Adrenal gland (tissue), 12 donors: ENCODE measurements around the gene TMEM14A. TPM values are rescaled to one million over a fixed set of nuclear protein-coding genes. Genes with fewer than 3 reads are reported as not detected.

Experiments
- DNase-seq, 7 donors: peaks; one replicate each; pipeline ENCODE4 v3.0.0-alpha.2; 2019 to 2020
- H3K27ac ChIP-seq, 5 donors: fragments of 200-600 bp; sonication (generic) in 4 of 5; 1 replicate in 3 of 5; 2 replicates in 2 of 5; pipeline versions ENCODE4 v1.5.1 to v1.8.0; 2016 to 2020; ENCODE audit warnings: mild to moderate bottlenecking in 1 of 5
- H3K27me3 ChIP-seq: fragments of 200-600 bp; 2 replicates; pipeline ENCODE4 v1.8.0; 2021
- H3K36me3 ChIP-seq, 2 donors: fragments of 200-600 bp; replicated peaks in 1 of 2; 1 replicate in 1 of 2; 2 replicates in 1 of 2; pipeline versions ENCODE4 v1.5.1 to v1.8.0; 2018 to 2022
- H3K4me1 ChIP-seq, 2 donors: fragments of 200-600 bp; replicated peaks in 1 of 2; 1 replicate in 1 of 2; 2 replicates in 1 of 2; pipeline versions ENCODE4 v1.5.1 to v1.8.0; 2018 to 2021
- H3K4me3 ChIP-seq, 4 donors: fragments of 200-600 bp; sonication (generic) in 3 of 4; one replicate each; pipeline ENCODE4 v1.5.1; 2016 to 2018
- H3K9me3 ChIP-seq, 3 donors: fragments of 200-600 bp; sonication (generic) in 1 of 3; replicated peaks in 1 of 3; 1 replicate in 2 of 3; 2 replicates in 1 of 3; pipeline versions ENCODE4 v1.5.1 to v1.8.0; 2016 to 2021
- POLR2A ChIP-seq, 2 donors: fragments of 450-650 bp; IDR thresholded peaks; one replicate each; pipeline ENCODE4 v1.6.1; 2017; ENCODE audit warnings: antibody characterized with exemption in 2 of 2, mild to moderate bottlenecking in 2 of 2, moderate library complexity in 1 of 2
- WGBS, 4 donors: extraction: QIAGEN DNeasy Blood & Tissue Kit in 2 of 4; methylation state at CpG; one replicate each; pipeline versions ENCODE4 v1.1.5 to v1.1.7; 2013 to 2017; 5-methylcytosine and 5-hydroxymethylcytosine counted together
- intact Hi-C, 2 donors: fragments of 100-400 bp; cut with DNase I; formaldehyde crosslinking; loops; one replicate each; pipeline versions ENCODE4 v1.14.1 to v1.15.0; 2022 to 2023
- polyA plus RNA-seq, 3 donors: library from polyadenylated mRNA; stranded (reverse); fragments of 200-250 nt in 2 of 3; fragments of 350-450 nt in 1 of 3; fragmentation: Illumina TruSeq in 1 of 3; extraction: RNeasy Lipid Tissue Mini Kit (QIAGEN cat#74804) in 1 of 3; gene quantifications; one replicate each; pipeline ENCODE4 v1.2.3, GENCODE V29; 2013 to 2014
- total RNA-seq, 9 donors: library from RNA; depleted of rRNA in 4 of 9; stranded (reverse); fragments of >200 nt in 4 of 9; fragments of 120-200 nt in 1 of 9; fragmentation: NEBNext Ultra II Directional in 1 of 9; extraction: Animal tissue kit (Norgen Biotek cat#: 25700) in 1 of 9; gene quantifications; one replicate each; pipeline versions ENCODE4 v1.1.0 to v1.2.4, GENCODE V29; 2013 to 2023
- TF ChIP-seq, protein P1 (sequence below), 6 experiments: fragments of 450-650 bp in 4 of 6; fragments of 200-600 bp in 2 of 6; sonication (generic) in 1 of 6; IDR thresholded peaks; 1 replicate in 5 of 6; 2 replicates in 1 of 6; pipeline versions ENCODE4 v1.5.1 to v1.8.0; 2016 to 2021; ENCODE audit warnings: antibody characterized with exemption in 6 of 6, mild to moderate bottlenecking in 2 of 6, moderate library complexity in 1 of 6
- donor health status: healthy with polysubstance abuse.
- donor health status: Bipolar disorder and iron deficiency.
- donor health status: DM: yes; HTN: yes; CAD: no.
- donor health status: DM: no; HTN: no; CAD: no.
- donor health status: DM: no; HTN: no; CAD: no.
- donor health status: DM: yes; HTN: yes; CAD: no.

The TMEM14A gene
- total and polyA plus RNA-seq, 12 donors = 12.9 to 70.9 (median 51.0) TPM

DNA sequence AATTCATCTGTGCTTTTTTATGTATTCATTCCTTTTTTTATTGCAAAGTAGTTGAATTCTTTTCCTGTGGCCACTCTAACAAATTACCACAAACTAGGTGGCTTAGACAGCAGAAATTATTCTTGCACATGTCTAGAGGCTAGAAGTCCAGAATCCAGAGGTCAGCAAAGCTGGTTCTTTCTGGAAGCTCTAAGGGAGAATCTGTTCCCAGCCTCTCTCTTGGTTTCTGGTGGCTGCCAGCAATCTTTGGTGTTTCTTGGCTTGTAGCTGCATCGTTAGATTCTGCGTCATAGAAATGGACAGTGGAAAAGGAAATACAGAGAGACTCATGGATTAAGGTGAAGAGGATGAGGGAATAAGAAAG lies 53.1 kb downstream of the TMEM14A start:
- Histone ChIP-seq H3K4me1 (peaks cover 10 to 22% of the 10 kb centered on the region in 2 donors), H3K27ac (peak overlapping the region; percentile 22 to 85 (median 61)), H3K36me3 (no peaks in the 10 kb centered on the region), H3K4me3 (no peak overlapping the region), H3K27me3 (no peaks in the 10 kb centered on the region), H3K9me3 (no peaks in the 10 kb centered on the region)
- DNase-seq = peak in 5 of 7 donors; percentile 25 to 52 (median 48)
- 38 to 46% (median 40%) methylated on average over 2 of the region's 2 CpGs for WGBS, 4 donors
- TF ChIP-seq POLR2A (IDR thresholded peaks at IDR 0.05) = no peak
- TF ChIP-seq, protein P1, sequence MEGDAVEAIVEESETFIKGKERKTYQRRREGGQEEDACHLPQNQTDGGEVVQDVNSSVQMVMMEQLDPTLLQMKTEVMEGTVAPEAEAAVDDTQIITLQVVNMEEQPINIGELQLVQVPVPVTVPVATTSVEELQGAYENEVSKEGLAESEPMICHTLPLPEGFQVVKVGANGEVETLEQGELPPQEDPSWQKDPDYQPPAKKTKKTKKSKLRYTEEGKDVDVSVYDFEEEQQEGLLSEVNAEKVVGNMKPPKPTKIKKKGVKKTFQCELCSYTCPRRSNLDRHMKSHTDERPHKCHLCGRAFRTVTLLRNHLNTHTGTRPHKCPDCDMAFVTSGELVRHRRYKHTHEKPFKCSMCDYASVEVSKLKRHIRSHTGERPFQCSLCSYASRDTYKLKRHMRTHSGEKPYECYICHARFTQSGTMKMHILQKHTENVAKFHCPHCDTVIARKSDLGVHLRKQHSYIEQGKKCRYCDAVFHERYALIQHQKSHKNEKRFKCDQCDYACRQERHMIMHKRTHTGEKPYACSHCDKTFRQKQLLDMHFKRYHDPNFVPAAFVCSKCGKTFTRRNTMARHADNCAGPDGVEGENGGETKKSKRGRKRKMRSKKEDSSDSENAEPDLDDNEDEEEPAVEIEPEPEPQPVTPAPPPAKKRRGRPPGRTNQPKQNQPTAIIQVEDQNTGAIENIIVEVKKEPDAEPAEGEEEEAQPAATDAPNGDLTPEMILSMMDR (IDR thresholded peaks at IDR 0.05) = no peak
- intact Hi-C loops = no loop called here

DNA sequence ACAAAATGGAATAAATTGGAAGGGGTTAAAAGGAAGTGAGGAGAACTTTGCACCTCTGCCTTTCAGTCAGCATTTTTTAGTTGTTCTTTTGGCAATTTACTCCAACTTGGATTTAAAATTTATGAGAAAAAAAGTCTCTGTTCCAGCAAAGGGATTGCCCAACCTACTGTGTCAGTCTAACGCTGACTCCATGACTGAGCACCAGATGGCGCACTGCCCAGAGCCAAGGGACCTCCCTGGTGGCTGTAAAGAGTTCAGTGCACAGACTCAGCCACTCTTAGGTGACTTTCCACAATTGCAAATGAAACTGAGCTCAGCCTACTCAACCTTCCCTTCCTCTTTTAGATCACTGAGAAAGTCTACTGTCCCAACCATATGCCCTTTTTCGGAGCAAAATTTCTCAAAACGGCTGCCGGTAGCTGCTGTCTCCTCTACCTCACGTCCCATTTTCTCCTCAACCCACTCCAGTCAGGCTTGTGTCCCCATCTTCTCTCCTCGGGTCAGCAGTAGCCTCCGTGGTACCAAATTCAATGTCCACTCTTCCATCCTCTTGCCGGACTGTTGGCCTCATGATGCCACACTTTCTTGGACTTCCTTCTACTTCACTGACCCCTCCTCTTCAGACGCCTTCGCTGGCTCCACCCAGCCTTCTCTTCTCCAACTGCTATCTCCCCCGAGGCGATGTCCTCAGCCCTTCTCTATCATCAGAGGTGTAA lies 53.7 kb downstream of the TMEM14A start:
- peak overlapping the region; percentile 22 to 85 (median 61) for H3K27ac ChIP-seq
- intact Hi-C loops = no loop called here
- 77 to 81% (median 80%) methylated on average over 13 of the region's 13 CpGs for WGBS, 4 donors
- H3K27me3 ChIP-seq = no peaks in the 10 kb centered on the region
- no peaks in the 10 kb centered on the region for H3K36me3 ChIP-seq
- peak; percentile 88 to 95 (median 95) for DNase-seq
- no peaks in the 10 kb centered on the region for H3K9me3 ChIP-seq
- peaks cover 10 to 26% of the 10 kb centered on the region in 2 donors for H3K4me1 ChIP-seq
- H3K4me3 ChIP-seq = no peak overlapping the region
- no peak for TF ChIP-seq POLR2A (IDR thresholded peaks at IDR 0.05)
- TF ChIP-seq, protein P1 (IDR thresholded peaks at IDR 0.05) = peak; percentile 22 to 66 (median 54)

DNA sequence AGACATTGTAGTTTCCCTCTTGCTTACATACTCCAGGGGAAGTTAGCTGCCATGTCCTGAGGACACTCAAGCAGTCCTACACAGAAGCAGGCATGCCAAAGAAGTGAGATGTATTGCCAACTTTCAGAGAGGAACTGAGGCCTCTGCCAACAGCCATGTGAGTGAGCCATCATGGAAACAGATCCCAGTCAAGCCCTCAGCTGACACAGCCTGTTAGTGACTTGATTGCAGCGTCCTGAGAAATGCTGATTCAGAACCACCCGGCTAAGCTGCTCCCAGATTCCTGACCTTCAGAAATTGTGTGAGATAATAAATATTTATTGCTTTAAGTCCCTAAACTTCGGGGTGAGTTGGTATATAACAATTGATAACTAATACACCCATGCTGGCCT lies 54.2 kb downstream of the TMEM14A start:
- TF ChIP-seq POLR2A (IDR thresholded peaks at IDR 0.05) = peak in 1 of 2 donors; percentile 31
- TF ChIP-seq, protein P1 (IDR thresholded peaks at IDR 0.05) = no peak
- no peak overlapping the region for H3K4me3 ChIP-seq
- H3K27ac ChIP-seq = peak overlapping the region; percentile 11 to 85 (median 61)
- DNase-seq = peak; percentile 50 to 81 (median 76)
- H3K27me3 ChIP-seq = no peaks in the 10 kb centered on the region
- WGBS, 4 donors = 33 to 46% (median 42%) methylated on average over 3 of the region's 3 CpGs
- intact Hi-C loops = no loop called here
- H3K4me1 ChIP-seq = peaks cover 10 to 31% of the 10 kb centered on the region in 2 donors
- H3K36me3 ChIP-seq = no peaks in the 10 kb centered on the region
- no peaks in the 10 kb centered on the region for H3K9me3 ChIP-seq

DNA sequence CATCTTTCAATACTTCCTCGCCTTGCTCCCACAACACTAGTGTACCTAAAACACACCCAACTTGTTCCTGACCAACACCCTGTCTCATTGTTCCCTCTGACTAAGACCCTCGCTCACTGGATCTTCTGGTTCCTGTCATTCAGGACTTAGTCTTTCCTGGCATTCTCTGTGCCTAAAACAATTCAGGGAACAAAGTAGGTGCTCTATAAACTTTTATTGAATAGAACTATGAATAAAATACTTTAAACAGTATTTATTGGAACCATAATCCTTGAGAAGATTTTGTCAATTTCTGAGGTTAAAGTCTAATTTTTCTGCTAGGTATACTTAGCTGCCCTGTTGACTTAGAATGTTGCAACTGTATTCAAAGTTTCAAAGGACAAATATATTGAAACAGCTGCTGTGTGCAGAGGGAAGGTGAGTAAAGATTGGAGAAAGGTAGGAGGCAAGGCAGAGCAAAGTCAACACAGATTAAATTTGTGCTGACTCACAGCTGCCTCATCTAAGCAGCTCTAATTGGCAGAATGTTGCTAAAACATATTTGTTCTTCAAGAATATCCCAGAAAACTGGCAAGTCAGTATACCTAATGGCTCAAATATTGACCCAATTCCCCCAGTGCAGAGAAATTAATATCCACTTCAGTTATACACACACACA lies 54.8 kb downstream of the TMEM14A start:
- Histone ChIP-seq H3K4me1 (peaks cover 10 to 31% of the 10 kb centered on the region in 2 donors), H3K4me3 (no peak overlapping the region), H3K27me3 (no peaks in the 10 kb centered on the region), H3K9me3 (no peaks in the 10 kb centered on the region), H3K36me3 (no peaks in the 10 kb centered on the region), H3K27ac (peak overlapping the region; percentile 9 to 85 (median 61))
- WGBS, 4 donors = 84 to 96% (median 93%) methylated on average over 2 of the region's 2 CpGs
- DNase-seq = peak in 2 of 7 donors; percentile 15 to 26
- intact Hi-C loops = no loop called here
- TF ChIP-seq POLR2A (IDR thresholded peaks at IDR 0.05) = no peak
- TF ChIP-seq, protein P1 (IDR thresholded peaks at IDR 0.05) = no peak
